ENCODE measurements around the gene CRTC2.

GRCh38 chr1:153976819-153977249 is 18.4 kb upstream of the CRTC2 start:
- TF ChIP-seq CTCF (conservative IDR thresholded peaks at IDR 0.05; ENCODE audit: low read length) (no peak), EZH2phosphoT487 (IDR thresholded peaks at IDR 0.05; ENCODE audit: borderline replicate concordance) (no peak)
